Testis (tissue), 2 donors: ENCODE data around the gene RBM33.

Source experiments
- POLR2A ChIP-seq: fragments of 450-650 bp; IDR thresholded peaks from one replicate; pipeline ENCODE4 v1.6.1; 2017; ENCODE audit warnings: antibody characterized with exemption, mild to moderate bottlenecking, moderate library complexity
- TF ChIP-seq, protein P1 (sequence below), 3 experiments: fragments of 450-650 bp in 2 of 3; fragments of 200-600 bp in 1 of 3; sonication (generic) in 1 of 3; IDR thresholded peaks; one replicate each; pipeline ENCODE4 v1.5.1; 2016 to 2019; ENCODE audit warnings: antibody characterized with exemption in 3 of 3, mild to moderate bottlenecking in 2 of 3, moderate library complexity in 1 of 3

DNA sequence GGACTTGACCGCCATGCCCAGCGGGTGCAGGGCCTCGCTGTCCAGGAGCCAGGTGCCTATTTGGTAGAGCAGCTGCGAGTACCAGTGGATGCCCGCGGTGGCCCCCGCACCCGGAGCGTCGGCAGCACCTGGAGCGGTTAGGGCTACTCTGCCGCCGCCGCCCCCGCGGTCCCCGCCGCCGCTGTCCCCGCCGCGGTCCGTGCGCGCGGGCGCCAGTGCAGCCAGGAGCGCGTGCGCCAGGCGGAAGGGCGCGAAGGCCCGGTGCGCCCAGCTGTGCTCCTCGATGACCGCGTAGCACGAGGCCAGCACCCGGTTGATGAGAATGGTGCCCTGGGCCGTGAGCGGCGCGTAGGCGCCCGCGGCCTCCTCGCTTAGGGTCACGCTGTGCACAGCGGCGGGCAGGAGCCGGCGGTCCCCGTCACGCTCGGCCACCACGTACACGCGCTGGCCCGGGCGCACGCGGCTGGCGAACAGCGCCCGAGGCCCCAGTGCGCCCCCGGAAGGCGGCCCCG, 158.5 kb downstream of the RBM33 start:
- TF ChIP-seq, protein P1, sequence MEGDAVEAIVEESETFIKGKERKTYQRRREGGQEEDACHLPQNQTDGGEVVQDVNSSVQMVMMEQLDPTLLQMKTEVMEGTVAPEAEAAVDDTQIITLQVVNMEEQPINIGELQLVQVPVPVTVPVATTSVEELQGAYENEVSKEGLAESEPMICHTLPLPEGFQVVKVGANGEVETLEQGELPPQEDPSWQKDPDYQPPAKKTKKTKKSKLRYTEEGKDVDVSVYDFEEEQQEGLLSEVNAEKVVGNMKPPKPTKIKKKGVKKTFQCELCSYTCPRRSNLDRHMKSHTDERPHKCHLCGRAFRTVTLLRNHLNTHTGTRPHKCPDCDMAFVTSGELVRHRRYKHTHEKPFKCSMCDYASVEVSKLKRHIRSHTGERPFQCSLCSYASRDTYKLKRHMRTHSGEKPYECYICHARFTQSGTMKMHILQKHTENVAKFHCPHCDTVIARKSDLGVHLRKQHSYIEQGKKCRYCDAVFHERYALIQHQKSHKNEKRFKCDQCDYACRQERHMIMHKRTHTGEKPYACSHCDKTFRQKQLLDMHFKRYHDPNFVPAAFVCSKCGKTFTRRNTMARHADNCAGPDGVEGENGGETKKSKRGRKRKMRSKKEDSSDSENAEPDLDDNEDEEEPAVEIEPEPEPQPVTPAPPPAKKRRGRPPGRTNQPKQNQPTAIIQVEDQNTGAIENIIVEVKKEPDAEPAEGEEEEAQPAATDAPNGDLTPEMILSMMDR (IDR thresholded peaks at IDR 0.05): no peak
- no peak for TF ChIP-seq POLR2A
